ENCODE data around the gene CBX2.

CBX2 gene

GRCh38 chr17:79798299-79799173, 20.6 kb downstream of the CBX2 start:
- no peak for TF ChIP-seq CTCF (conservative IDR thresholded peaks at IDR 0.05; ENCODE audit: low read depth, low read length)
- Histone ChIP-seq H3K36me3 (ENCODE audit: insufficient read depth) (no peaks in the 10 kb centered on the region), H3K27me3 (ENCODE audit: insufficient read depth, low read depth) (peaks cover 58% of the 10 kb centered on the region), H3K4me2 (0 out of 2 replicates have a peak overlapping the region, but pooled peaks have one; percentile 70), H3K79me2 (ENCODE audit: insufficient read depth, low read depth) (no peaks in the 10 kb centered on the region), H3K27ac (no peak overlapping the region), H3K9ac (peak overlapping the region; percentile 44; the same call in 1 of the 2 replicates), H3K4me1 (ENCODE audit: low read depth, poor library complexity, severe bottlenecking) (peaks cover 33% of the 10 kb centered on the region), H3K4me3 (IDR thresholded peaks at IDR 0.05; ENCODE audit: insufficient read depth, low read depth, low read length) (no peak overlapping the region), H4K20me1 (ENCODE audit: insufficient read depth) (no peaks in the 10 kb centered on the region), H2AFZ (ENCODE audit: low read depth) (peak overlapping the region; percentile 74)

- no peak for TF ChIP-seq CTCF (conservative IDR thresholded peaks at IDR 0.05; ENCODE audit: low read depth, low read length)
- no peak overlapping the region for H3K9ac ChIP-seq
- no peaks in the 10 kb centered on the region for H3K36me3 ChIP-seq (ENCODE audit: insufficient read depth)
- H3K27me3 ChIP-seq (ENCODE audit: insufficient read depth, low read depth): peaks cover 64% of the 10 kb centered on the region
- H2AFZ ChIP-seq (ENCODE audit: low read depth): no peak overlapping the region
- H3K4me3 ChIP-seq (IDR thresholded peaks at IDR 0.05; ENCODE audit: insufficient read depth, low read depth, low read length): no peak overlapping the region
- no peaks in the 10 kb centered on the region for H4K20me1 ChIP-seq (ENCODE audit: insufficient read depth)
- no peak overlapping the region; the same call in 1 of the 2 replicates for H3K4me2 ChIP-seq
- peaks cover 39% of the 10 kb centered on the region for H3K4me1 ChIP-seq (ENCODE audit: low read depth, poor library complexity, severe bottlenecking)
- H3K27ac ChIP-seq: no peak overlapping the region
- no peaks in the 10 kb centered on the region for H3K79me2 ChIP-seq (ENCODE audit: insufficient read depth, low read depth)
These were observed 21.2 kb downstream of the CBX2 start for GRCh38 chr17:79799174-79799537.

- H3K79me2 ChIP-seq (ENCODE audit: insufficient read depth, low read depth): no peaks in the 10 kb centered on the region
- H3K27ac ChIP-seq: no peak overlapping the region
- no peaks in the 10 kb centered on the region for H4K20me1 ChIP-seq (ENCODE audit: insufficient read depth)
- peak overlapping the region; percentile 79; the same call in 1 of the 2 replicates for H3K4me2 ChIP-seq
- peaks cover 43% of the 10 kb centered on the region for H3K4me1 ChIP-seq (ENCODE audit: low read depth, poor library complexity, severe bottlenecking)
- no peak overlapping the region for H3K9ac ChIP-seq
- TF ChIP-seq CTCF (conservative IDR thresholded peaks at IDR 0.05; ENCODE audit: low read depth, low read length): no peak
- peaks cover 70% of the 10 kb centered on the region for H3K27me3 ChIP-seq (ENCODE audit: insufficient read depth, low read depth)
- no peak overlapping the region for H2AFZ ChIP-seq (ENCODE audit: low read depth)
- H3K4me3 ChIP-seq (IDR thresholded peaks at IDR 0.05; ENCODE audit: insufficient read depth, low read depth, low read length): no peak overlapping the region
- no peaks in the 10 kb centered on the region for H3K36me3 ChIP-seq (ENCODE audit: insufficient read depth)
These were observed 21.8 kb downstream of the CBX2 start for GRCh38 chr17:79799538-79800324.

- TF ChIP-seq CTCF (conservative IDR thresholded peaks at IDR 0.05; ENCODE audit: low read depth, low read length): no peak
- Histone ChIP-seq H4K20me1 (ENCODE audit: insufficient read depth) (no peaks in the 10 kb centered on the region), H3K4me3 (IDR thresholded peaks at IDR 0.05; ENCODE audit: insufficient read depth, low read depth, low read length) (no peak overlapping the region), H3K9ac (no peak overlapping the region; the same call in 1 of the 2 replicates), H3K27me3 (ENCODE audit: insufficient read depth, low read depth) (peaks cover 78% of the 10 kb centered on the region), H3K36me3 (ENCODE audit: insufficient read depth) (no peaks in the 10 kb centered on the region), H3K27ac (no peak overlapping the region), H3K4me1 (ENCODE audit: low read depth, poor library complexity, severe bottlenecking) (peaks cover 43% of the 10 kb centered on the region), H2AFZ (ENCODE audit: low read depth) (peak overlapping the region; percentile 88), H3K79me2 (ENCODE audit: insufficient read depth, low read depth) (no peaks in the 10 kb centered on the region), H3K4me2 (peak overlapping the region; percentile 79)
These were observed 22.6 kb downstream of the CBX2 start for GRCh38 chr17:79800325-79801155.
